ENCODE results near the gene ARMH3.

Gene ARMH3

GRCh38 chr10:101881036-101881774, 174.8 kb downstream of the ARMH3 start:
- H3K4me3 ChIP-seq (ENCODE audit: low read depth, low read length), result no peak overlapping the region
- DNase-seq (ENCODE audit: low read depth), result no peak

GRCh38 chr10:101880232-101880573, 175.8 kb downstream of the ARMH3 start:
- no peak for DNase-seq (ENCODE audit: low read depth)
- no peak overlapping the region for H3K4me3 ChIP-seq (ENCODE audit: low read depth, low read length)

- no peak for DNase-seq (ENCODE audit: low read depth)
- no peak overlapping the region for H3K4me3 ChIP-seq (ENCODE audit: low read depth, low read length)
Measured at GRCh38 chr10:101879456-101880231, 176.3 kb downstream of the ARMH3 start.

GRCh38 chr10:101878869-101879268, 177.1 kb downstream of the ARMH3 start:
- DNase-seq (ENCODE audit: low read depth), result no peak
- no peak overlapping the region for H3K4me3 ChIP-seq (ENCODE audit: low read depth, low read length)

- DNase-seq (ENCODE audit: low read depth), result no peak
- no peak overlapping the region for H3K4me3 ChIP-seq (ENCODE audit: low read depth, low read length)
Measured at GRCh38 chr10:101875068-101875688, 180.8 kb downstream of the ARMH3 start.

- H3K4me3 ChIP-seq (ENCODE audit: low read depth, low read length), result no peak overlapping the region
- no peak for DNase-seq (ENCODE audit: low read depth)
Measured at GRCh38 chr10:101874252-101874651, 181.7 kb downstream of the ARMH3 start.

- no peak overlapping the region for H3K4me3 ChIP-seq (ENCODE audit: low read depth, low read length)
- no peak for DNase-seq (ENCODE audit: low read depth)
Measured at GRCh38 chr10:101867931-101868330, 188.0 kb downstream of the ARMH3 start.

- no peak overlapping the region for H3K4me3 ChIP-seq (ENCODE audit: low read depth, low read length)
- no peak for DNase-seq (ENCODE audit: low read depth)
Measured at GRCh38 chr10:101859530-101859929, 196.4 kb downstream of the ARMH3 start.

- DNase-seq (ENCODE audit: low read depth), result no peak
Measured at GRCh38 chr10:101858723-101859500, 197.1 kb downstream of the ARMH3 start.

GRCh38 chr10:101857802-101858476, 198.0 kb downstream of the ARMH3 start:
- no peak for DNase-seq (ENCODE audit: low read depth)
- no peak overlapping the region for H3K4me3 ChIP-seq (ENCODE audit: low read depth, low read length)

More at GRCh38 chr10:101858723-101859500, 197.1 kb downstream of the ARMH3 start:
- no peak overlapping the region for H3K4me3 ChIP-seq (ENCODE audit: low read depth, low read length)

- H3K4me3 ChIP-seq (ENCODE audit: low read depth, low read length), result no peak overlapping the region
- DNase-seq (ENCODE audit: low read depth), result peak; percentile 25
Measured at GRCh38 chr10:101856626-101857025, 199.3 kb downstream of the ARMH3 start.

GRCh38 chr10:101851411-101852116, 204.4 kb downstream of the ARMH3 start:
- DNase-seq (ENCODE audit: low read depth), result no peak

GRCh38 chr10:101850749-101851148, 205.2 kb downstream of the ARMH3 start:
- no peak for DNase-seq (ENCODE audit: low read depth)
- H3K4me3 ChIP-seq (ENCODE audit: low read depth, low read length), result no peak overlapping the region

More at GRCh38 chr10:101851411-101852116, 204.4 kb downstream of the ARMH3 start:
- no peak overlapping the region for H3K4me3 ChIP-seq (ENCODE audit: low read depth, low read length)

GRCh38 chr10:101848894-101849351, 207.1 kb downstream of the ARMH3 start:
- H3K4me3 ChIP-seq (ENCODE audit: low read depth, low read length), result no peak overlapping the region
- DNase-seq (ENCODE audit: low read depth), result peak; percentile 13

- peak; percentile 13 for DNase-seq (ENCODE audit: low read depth)
- no peak overlapping the region for H3K4me3 ChIP-seq (ENCODE audit: low read depth, low read length)
Measured at GRCh38 chr10:101848408-101848807, 207.6 kb downstream of the ARMH3 start.

GRCh38 chr10:101845893-101846292, 210.1 kb downstream of the ARMH3 start:
- H3K4me3 ChIP-seq (ENCODE audit: low read depth, low read length), result no peak overlapping the region
- no peak for DNase-seq (ENCODE audit: low read depth)

- DNase-seq (ENCODE audit: low read depth), result no peak
- H3K4me3 ChIP-seq (ENCODE audit: low read depth, low read length), result peak within 1 kb of the TSS; percentile 21
Measured at GRCh38 chr10:101843032-101844021, 212.6 kb downstream of the ARMH3 start, which contains the start of gene KCNIP2. Gene KCNIP2, minus strand, starts transcription at chr10:101843800. Its CDS starts 232 bp downstream, at chr10:101843568.
